PC-3 (cell line): Measurements from ENCODE around the gene CYB561D1. TPM values are rescaled to one million over a fixed set of nuclear protein-coding genes. Genes with fewer than 3 reads are reported as not detected.

Source experiments
- ATAC-seq: fragments of 200-7000 bp; cut with Tn5 transposase; 2 replicates; pipeline ENCODE4 v1.9.1; 2020; ENCODE audit warnings: mild to moderate bottlenecking, moderate library complexity
- BruUV-seq: library from RNA; stranded (reverse); fragments of 400-500 nt; replicated peaks from 2 replicates; lab custom pipeline; 2021; lab: Mats Ljungman, UMichigan
- CTCF ChIA-PET: fragments of 300-600 bp; sonication (Branson Sonifier 250); formaldehyde crosslinking; loops from one replicate; lab custom pipeline; 2022; ENCODE audit warnings: antibody characterized with exemption; lab: Charles Lee
- POLR2A ChIA-PET: fragments of 300-600 bp; sonication (Branson Sonifier 250); formaldehyde crosslinking; loops from one replicate; lab custom pipeline; 2022; ENCODE audit warnings: antibody characterized with exemption; ENCODE audit not compliant: unreplicated experiment; lab: Charles Lee
- DNase-seq: peaks from one replicate; pipeline ENCODE4 v3.0.0-alpha.2; 2015
- H2AFZ ChIP-seq: fragments of 300-600 bp; sonication (generic); 2 replicates; pipeline ENCODE4 v1.6.0; 2016; ENCODE audit warnings: antibody characterized with exemption, low read length
- H3F3A ChIP-seq: fragments of 300-600 bp; sonication (generic); one replicate; pipeline ENCODE4 v1.6.0; 2017; ENCODE audit warnings: antibody characterized with exemption, low read length, control low read depth, mild to moderate bottlenecking; ENCODE audit not compliant: unreplicated experiment
- H3K27ac ChIP-seq: fragments of 300-600 bp; sonication (generic); 2 replicates; pipeline ENCODE4 v1.5.1; 2016; ENCODE audit warnings: mild to moderate bottlenecking, low read length
- H3K27me3 ChIP-seq: fragments of 300-600 bp; sonication (generic); 2 replicates; pipeline ENCODE4 v1.6.1; 2016; ENCODE audit warnings: low read length, mixed read lengths
- H3K36me3 ChIP-seq: fragments of 300-600 bp; sonication (generic); 2 replicates; pipeline ENCODE4 v1.6.1; 2016; ENCODE audit warnings: low read depth, mixed run types, low read length, mixed read lengths
- H3K4me1 ChIP-seq: fragments of 300-600 bp; sonication (generic); 2 replicates; pipeline ENCODE4 v1.5.1; 2016; ENCODE audit warnings: low read length; ENCODE audit not compliant: insufficient read depth
- H3K4me2 ChIP-seq: fragments of 300-600 bp; sonication (generic); 2 replicates; pipeline ENCODE4 v1.6.0; 2016; ENCODE audit warnings: low read length
- H3K4me3 ChIP-seq: fragments of 300-600 bp; sonication (generic); 2 replicates; pipeline ENCODE4 v1.5.1; 2016; ENCODE audit warnings: mild to moderate bottlenecking, low read length, mixed read lengths
- H3K79me2 ChIP-seq: fragments of 300-600 bp; sonication (generic); 2 replicates; pipeline ENCODE4 v1.6.1; 2017; ENCODE audit warnings: low read length, mixed read lengths
- H3K9ac ChIP-seq: fragments of 300-600 bp; sonication (generic); 2 replicates; pipeline ENCODE4 v1.6.0; 2016; ENCODE audit warnings: mild to moderate bottlenecking, low read length
- H3K9me2 ChIP-seq: fragments of 300-600 bp; sonication (generic); replicated peaks from 2 replicates; pipeline ENCODE4 v1.6.1; 2016; ENCODE audit warnings: mixed run types, low read length, mixed read lengths
- H3K9me3 ChIP-seq: fragments of 300-600 bp; sonication (generic); 2 replicates; pipeline ENCODE4 v1.6.1; 2016; ENCODE audit warnings: low read length, mixed read lengths
- H4K20me1 ChIP-seq: fragments of 300-600 bp; sonication (generic); 2 replicates; pipeline ENCODE4 v1.6.1; 2016; ENCODE audit warnings: low read length, mixed read lengths
- CTCF ChIP-seq: fragments of 300-600 bp; sonication (generic); conservative IDR thresholded peaks from 2 replicates; pipeline ENCODE4 v1.5.1; 2017; ENCODE audit warnings: antibody characterized with exemption, low read depth, mild to moderate bottlenecking, low read length
- EZH2 ChIP-seq: fragments of 300-600 bp; sonication (generic); IDR thresholded peaks from one replicate; pipeline ENCODE4 v1.6.1; 2017; ENCODE audit warnings: antibody characterized with exemption, mild to moderate bottlenecking, low read length; ENCODE audit not compliant: unreplicated experiment
- EZH2phosphoT487 ChIP-seq: fragments of 300-600 bp; sonication (generic); IDR thresholded peaks from 2 replicates; pipeline ENCODE4 v1.6.1; 2018; ENCODE audit warnings: mild to moderate bottlenecking, antibody characterized with exemption, low read length, borderline replicate concordance
- intact Hi-C: fragments of 100-400 bp; cut with micrococcal nuclease; formaldehyde crosslinking; loops from 2 replicates; pipeline ENCODE4 v1.9.0; 2023
- total RNA-seq: library from RNA; depleted of rRNA; stranded (reverse); fragments of >200 nt; gene quantifications from 2 replicates; pipeline ENCODE4 v1.2.3, GENCODE V29; 2014

Gene CYB561D1
- total RNA-seq, 1 experiment from 2014 or later: 2.7 TPM

- TF ChIP-seq CTCF (0 out of 2 replicates have a peak, but pooled peaks have one; percentile 10), EZH2phosphoT487 (no peak)
- Histone ChIP-seq H3K79me2 (peaks cover 15% of the 10 kb centered on the region), H3K27me3 (no peaks in the 10 kb centered on the region), H2AFZ (no peak overlapping the region), H3F3A (no peaks in the 10 kb centered on the region), H3K4me3 (no peak overlapping the region), H3K36me3 (no peaks in the 10 kb centered on the region), H3K4me1 (peaks cover 10% of the 10 kb centered on the region; the same call in 1 of the 2 replicates), H3K4me2 (no peak overlapping the region), H3K9ac (no peak overlapping the region), H3K27ac (no peak overlapping the region), H3K9me3 (no peaks in the 10 kb centered on the region), H4K20me1 (no peaks in the 10 kb centered on the region), H3K9me2 (no peaks in the 10 kb centered on the region)
- POLR2A ChIA-PET: no interaction called here
- DNase-seq: no peak
- ATAC-seq: no peak
- BruUV-seq: no TSS peak
- intact Hi-C loops: loop anchor here (1.0 kb wide), 1 partner anchor 41 kb away; no protein-coding TSS in a partner anchor
- CTCF ChIA-PET: interaction anchor here (0.6 to 1.5 kb wide), 4 partner anchors 38 to 72 kb away, joined by 3 to 34 read pairs (median 3); no protein-coding TSS in a partner anchor
Measured at GRCh38 chr1:109490934-109491302, 3.0 kb upstream of the CYB561D1 start.

- Histone ChIP-seq H2AFZ (no peak overlapping the region), H3K27me3 (no peaks in the 10 kb centered on the region), H3F3A (no peaks in the 10 kb centered on the region), H3K4me1 (peaks cover 10% of the 10 kb centered on the region; the same call in 1 of the 2 replicates), H3K79me2 (peaks cover 15% of the 10 kb centered on the region), H3K4me2 (no peak overlapping the region), H4K20me1 (no peaks in the 10 kb centered on the region), H3K9ac (no peak overlapping the region), H3K27ac (no peak overlapping the region), H3K9me2 (no peaks in the 10 kb centered on the region), H3K36me3 (no peaks in the 10 kb centered on the region), H3K9me3 (no peaks in the 10 kb centered on the region), H3K4me3 (no peak overlapping the region)
- TF ChIP-seq EZH2phosphoT487: no peak
- no peak for TF ChIP-seq EZH2
- TF ChIP-seq CTCF: no peak
- no TSS peak for BruUV-seq
- ChIA-PET CTCF (interaction anchor here (1.1 to 1.5 kb wide), 3 partner anchors 38 to 44 kb away, joined by 3 to 34 read pairs (median 3); no protein-coding TSS in a partner anchor), POLR2A (no interaction called here)
- DNase-seq: no peak
- intact Hi-C loops: no loop called here
- no peak for ATAC-seq
Measured at GRCh38 chr1:109491372-109491771, 2.5 kb upstream of the CYB561D1 start.

- Histone ChIP-seq H3K27ac (no peak overlapping the region), H3K9ac (no peak overlapping the region), H3F3A (no peaks in the 10 kb centered on the region), H3K4me2 (no peak overlapping the region), H3K9me3 (no peaks in the 10 kb centered on the region), H3K36me3 (no peaks in the 10 kb centered on the region; the same call in 1 of the 2 replicates), H3K27me3 (no peaks in the 10 kb centered on the region), H3K79me2 (peaks cover 15% of the 10 kb centered on the region), H2AFZ (no peak overlapping the region), H3K9me2 (no peaks in the 10 kb centered on the region), H3K4me1 (peaks cover 10% of the 10 kb centered on the region; the same call in 1 of the 2 replicates), H3K4me3 (no peak overlapping the region), H4K20me1 (no peaks in the 10 kb centered on the region)
- ATAC-seq (no peak), DNase-seq (no peak)
- TF ChIP-seq EZH2 (no peak), EZH2phosphoT487 (no peak), CTCF (no peak)
- BruUV-seq: no TSS peak
- ChIA-PET POLR2A (interaction anchor here (0.6 kb wide), 1 partner anchor 55 kb away, joined by 3 read pairs; no protein-coding TSS in a partner anchor), CTCF (interaction anchor here (0.7 to 1.6 kb wide), 2 partner anchors 26 to 40 kb away, joined by 5 to 10 read pairs; no protein-coding TSS in a partner anchor)
- intact Hi-C loops: no loop called here
Measured at GRCh38 chr1:109492779-109493178, 1.1 kb upstream of the CYB561D1 start.
